Astrocyte (in vitro differentiated cells and primary cell): ENCODE results near the gene USP3. TPM values are rescaled to one million over a fixed set of nuclear protein-coding genes. Genes with fewer than 3 reads are reported as not detected.

Experiments
- DNase-seq: peaks from one replicate; pipeline ENCODE4 v3.0.0-alpha.2; 2010; ENCODE audit warnings: low read depth
- FAIRE-seq: peaks from 2 replicates; lab custom pipeline; 2011; peaks lifted over from hg19 to GRCh38; lab: Jason Lieb, UNC
- H2AFZ ChIP-seq: 2 replicates; pipeline ENCODE4 v1.6.0; 2012; ENCODE audit warnings: low read depth, low read length, inconsistent platforms
- H3K27ac ChIP-seq: 2 replicates; pipeline ENCODE4 v1.5.1; 2011; ENCODE audit warnings: low read depth, low read length, inconsistent platforms
- H3K27me3 ChIP-seq: 2 replicates; pipeline ENCODE4 v1.6.0; 2011; ENCODE audit warnings: low read length, inconsistent platforms; ENCODE audit not compliant: insufficient read depth
- H3K36me3 ChIP-seq: 2 replicates; pipeline ENCODE4 v1.5.1; 2011; ENCODE audit warnings: low read length, inconsistent platforms; ENCODE audit not compliant: insufficient read depth
- H3K4me1 ChIP-seq: 2 replicates; pipeline ENCODE4 v1.5.1; 2011; ENCODE audit warnings: low read length, inconsistent platforms; ENCODE audit not compliant: insufficient read depth
- H3K4me2 ChIP-seq: 2 replicates; pipeline ENCODE4 v1.6.0; 2012; ENCODE audit warnings: low read length, inconsistent platforms
- H3K4me3 ChIP-seq: 2 replicates; pipeline ENCODE4 v1.5.1; 2011; ENCODE audit warnings: low read depth, mild to moderate bottlenecking, low read length, inconsistent platforms; ENCODE audit not compliant: insufficient read depth
- H3K79me2 ChIP-seq: 2 replicates; pipeline ENCODE4 v1.6.0; 2012; ENCODE audit warnings: mild to moderate bottlenecking, low read length, inconsistent platforms; ENCODE audit not compliant: insufficient read depth
- H3K9ac ChIP-seq: 2 replicates; pipeline ENCODE4 v1.6.0; 2012; ENCODE audit warnings: mild to moderate bottlenecking, low read length, inconsistent platforms
- H3K9me3 ChIP-seq: 2 replicates; pipeline ENCODE4 v1.5.1; 2012; ENCODE audit warnings: low read depth, mild to moderate bottlenecking, low read length, inconsistent platforms; ENCODE audit not compliant: insufficient read depth
- H4K20me1 ChIP-seq: 2 replicates; pipeline ENCODE4 v1.6.0; 2012; ENCODE audit warnings: low read length, inconsistent platforms; ENCODE audit not compliant: insufficient read depth
- H3K27ac Mint-ChIP-seq: one replicate; pipeline ENCODE4 v1.8.0; 2021; ENCODE audit warnings: mild to moderate bottlenecking, mixed read lengths; ENCODE audit not compliant: unreplicated experiment
- H3K27me3 Mint-ChIP-seq: one replicate; pipeline ENCODE4 v1.8.0; 2021; ENCODE audit warnings: low read depth, mixed read lengths; ENCODE audit not compliant: unreplicated experiment
- H3K36me3 Mint-ChIP-seq: one replicate; pipeline ENCODE4 v1.8.0; 2021; ENCODE audit warnings: low read depth, mixed read lengths; ENCODE audit not compliant: unreplicated experiment
- H3K4me1 Mint-ChIP-seq: one replicate; pipeline ENCODE4 v1.8.0; 2021; ENCODE audit warnings: low read depth, mixed read lengths; ENCODE audit not compliant: unreplicated experiment
- H3K4me3 Mint-ChIP-seq: one replicate; pipeline ENCODE4 v1.8.0; 2021; ENCODE audit warnings: mild to moderate bottlenecking, moderate library complexity, mixed read lengths; ENCODE audit not compliant: unreplicated experiment
- H3K9me3 Mint-ChIP-seq: one replicate; pipeline ENCODE4 v1.8.0; 2021; ENCODE audit warnings: mild to moderate bottlenecking, mixed read lengths; ENCODE audit not compliant: unreplicated experiment
- CTCF ChIP-seq: IDR thresholded peaks from 2 replicates; pipeline ENCODE4 v1.5.1; 2011; ENCODE audit warnings: low read depth, mild to moderate bottlenecking, inconsistent platforms, low read length, moderate library complexity; ENCODE audit not compliant: insufficient read depth
- EZH2 ChIP-seq: IDR thresholded peaks from 2 replicates; pipeline ENCODE4 v1.6.1; 2012; ENCODE audit warnings: mild to moderate bottlenecking, low read length, inconsistent platforms; ENCODE audit not compliant: insufficient read depth
- total RNA-seq: library from RNA; stranded (reverse); gene quantifications from 2 replicates; pipeline ENCODE4 v1.2.1, GENCODE V29; 2021

The USP3 gene
- total RNA-seq, 1 donor from 2014 or later = 38.1 TPM

DNA sequence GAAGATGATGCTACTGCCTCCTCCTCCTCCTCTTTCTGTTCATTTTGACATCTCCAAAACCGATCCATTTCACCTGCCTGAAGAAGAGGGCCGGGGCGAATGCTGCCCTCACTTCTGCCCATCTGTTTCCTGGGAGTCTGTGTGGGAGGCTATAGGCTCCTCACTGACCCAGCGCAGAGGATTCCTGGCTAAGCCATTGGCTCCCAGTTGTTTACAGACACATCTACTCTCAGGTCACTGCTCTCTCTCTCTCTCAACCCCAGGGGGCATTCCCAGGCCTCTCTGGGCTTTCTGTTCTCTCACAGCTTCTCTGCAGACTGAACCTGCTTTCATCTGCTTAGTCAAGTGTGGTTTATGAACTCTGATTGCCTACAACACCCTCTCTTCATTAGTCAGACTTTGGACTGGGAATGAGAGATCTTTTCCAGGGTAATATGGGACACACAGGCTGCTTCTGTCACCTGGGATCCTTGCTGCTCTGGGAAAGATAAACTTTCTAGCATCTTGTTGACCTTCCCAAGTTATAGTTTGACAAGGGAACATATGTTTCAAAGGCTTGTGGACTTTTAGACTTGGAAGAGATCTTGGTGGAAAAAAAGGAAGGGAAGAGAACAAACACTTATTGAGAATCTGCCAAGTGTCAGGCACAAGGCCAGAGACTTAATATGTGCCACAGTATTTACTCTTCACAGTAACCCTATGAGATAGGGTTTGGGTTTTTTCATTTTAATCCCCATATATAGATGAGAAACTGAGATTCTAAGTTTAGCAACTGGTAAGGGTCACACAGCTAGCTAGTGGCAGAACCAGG lies 30.2 kb upstream of the USP3 start:
- Mint-ChIP-seq H3K9me3 (no peaks in the 10 kb centered on the region), H3K4me1 (peaks cover 32% of the 10 kb centered on the region), H3K36me3 (peaks cover 2% of the 10 kb centered on the region), H3K27ac (peak overlapping the region; percentile 90), H3K4me3 (no peak overlapping the region), H3K27me3 (peaks cover 3% of the 10 kb centered on the region)
- Histone ChIP-seq H3K36me3 (no peaks in the 10 kb centered on the region), H3K9ac (no peak overlapping the region), H3K79me2 (no peaks in the 10 kb centered on the region), H3K4me1 (peaks cover 25% of the 10 kb centered on the region), H2AFZ (no peak overlapping the region), H3K27me3 (no peaks in the 10 kb centered on the region), H3K4me3 (no peak overlapping the region), H3K4me2 (peak overlapping the region; percentile 20), H4K20me1 (no peaks in the 10 kb centered on the region), H3K27ac (peak overlapping the region; percentile 0), H3K9me3 (no peaks in the 10 kb centered on the region)
- no peak for TF ChIP-seq EZH2
- no peak for TF ChIP-seq CTCF
- DNase-seq (peak; percentile 80), FAIRE-seq (no peak)

DNA sequence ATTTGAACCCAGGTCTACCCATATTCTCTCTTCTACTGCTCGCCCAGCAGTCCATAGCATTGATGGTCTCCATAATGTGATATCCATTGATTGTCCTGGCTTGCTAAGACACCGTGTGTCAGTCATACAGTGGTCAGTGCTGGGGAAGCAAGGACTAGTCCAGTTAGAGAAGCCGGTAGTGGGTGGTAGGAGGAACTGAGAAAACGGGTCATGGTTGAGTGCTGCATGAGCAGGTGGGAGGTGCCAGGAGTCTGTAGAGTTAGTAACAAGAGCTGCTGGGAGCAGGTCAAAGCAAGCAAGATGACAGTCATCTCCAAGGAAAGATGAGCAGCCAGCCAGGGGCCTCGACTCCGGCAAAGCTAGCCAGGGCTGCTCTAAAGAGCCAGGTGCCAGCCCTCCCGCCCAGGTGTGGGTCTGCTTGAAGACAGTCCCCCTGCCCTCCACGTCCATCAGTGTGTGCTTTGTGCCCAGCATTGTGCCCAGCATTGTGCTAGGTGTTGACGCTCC lies 29.5 kb upstream of the USP3 start:
- Mint-ChIP-seq H3K4me3 (no peak overlapping the region), H3K27me3 (peaks cover 2% of the 10 kb centered on the region), H3K27ac (peak overlapping the region; percentile 86), H3K36me3 (peaks cover 2% of the 10 kb centered on the region), H3K4me1 (peaks cover 39% of the 10 kb centered on the region), H3K9me3 (no peaks in the 10 kb centered on the region)
- TF ChIP-seq EZH2 = no peak
- TF ChIP-seq CTCF = no peak
- FAIRE-seq = no peak
- DNase-seq = peak; percentile 17
- Histone ChIP-seq H3K27ac (peak overlapping the region; percentile 0), H3K36me3 (no peaks in the 10 kb centered on the region), H3K79me2 (no peaks in the 10 kb centered on the region), H3K9me3 (no peaks in the 10 kb centered on the region), H3K9ac (no peak overlapping the region), H3K4me3 (no peak overlapping the region), H3K4me2 (peak overlapping the region; percentile 20), H4K20me1 (no peaks in the 10 kb centered on the region), H3K4me1 (peaks cover 30% of the 10 kb centered on the region), H2AFZ (no peak overlapping the region), H3K27me3 (no peaks in the 10 kb centered on the region)

DNA sequence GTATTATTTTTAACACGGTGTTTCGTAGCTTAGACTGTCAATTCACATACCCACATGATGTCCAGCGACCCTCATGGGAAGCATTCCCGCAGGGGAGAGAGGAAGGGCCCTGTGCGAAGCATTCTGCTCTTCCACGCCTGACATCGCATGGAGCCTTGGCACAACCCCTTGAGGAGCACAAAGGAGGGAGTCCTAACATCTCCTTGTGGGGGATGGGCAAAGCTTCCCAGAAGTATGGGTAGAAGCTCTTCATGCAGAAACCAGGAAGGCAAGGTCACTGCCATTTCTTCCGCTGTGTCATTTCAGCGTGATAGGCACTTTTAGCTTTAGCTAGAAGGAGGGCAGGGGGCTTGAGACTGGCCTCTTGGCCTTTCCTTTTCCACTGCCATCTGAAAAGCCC lies 28.7 kb upstream of the USP3 start:
- H3K79me2 ChIP-seq = no peaks in the 10 kb centered on the region
- Mint-ChIP-seq H3K4me1 (peaks cover 45% of the 10 kb centered on the region), H3K27ac (peak overlapping the region; percentile 70), H3K4me3 (no peak overlapping the region), H3K9me3 (no peaks in the 10 kb centered on the region), H3K27me3 (peaks cover 2% of the 10 kb centered on the region), H3K36me3 (peaks cover 2% of the 10 kb centered on the region)
- H4K20me1 ChIP-seq = no peaks in the 10 kb centered on the region
- H3K4me3 ChIP-seq = no peak overlapping the region
- DNase-seq (no peak), FAIRE-seq (no peak)
- H3K9me3 ChIP-seq = no peaks in the 10 kb centered on the region
- no peaks in the 10 kb centered on the region for H3K36me3 ChIP-seq
- peaks cover 38% of the 10 kb centered on the region for H3K4me1 ChIP-seq
- H3K4me2 ChIP-seq = peak overlapping the region; percentile 49
- H3K9ac ChIP-seq = peak overlapping the region; percentile 59
- peak overlapping the region; percentile 73 for H3K27ac ChIP-seq
- H3K27me3 ChIP-seq = no peaks in the 10 kb centered on the region
- H2AFZ ChIP-seq = peak overlapping the region; percentile 4
- TF ChIP-seq CTCF (no peak), EZH2 (no peak)
